AG09319 (cell line): Measurements from ENCODE around the gene IST1.
A peak's percentile ranks its signal among the peaks of the same experiment; 100 is the strongest.

ENCODE experiments used
- DNase-seq: peaks from one replicate; pipeline ENCODE4 v3.0.0-alpha.2; 2010; ENCODE audit warnings: low read depth; ENCODE audit errors: extremely low read depth
- TF ChIP-seq, protein P1 (sequence below): IDR thresholded peaks from 2 replicates; pipeline ENCODE4 v1.5.1; 2011; ENCODE audit warnings: low read depth, mild to moderate bottlenecking, inconsistent platforms, low read length, moderate library complexity

Gene IST1

DNA sequence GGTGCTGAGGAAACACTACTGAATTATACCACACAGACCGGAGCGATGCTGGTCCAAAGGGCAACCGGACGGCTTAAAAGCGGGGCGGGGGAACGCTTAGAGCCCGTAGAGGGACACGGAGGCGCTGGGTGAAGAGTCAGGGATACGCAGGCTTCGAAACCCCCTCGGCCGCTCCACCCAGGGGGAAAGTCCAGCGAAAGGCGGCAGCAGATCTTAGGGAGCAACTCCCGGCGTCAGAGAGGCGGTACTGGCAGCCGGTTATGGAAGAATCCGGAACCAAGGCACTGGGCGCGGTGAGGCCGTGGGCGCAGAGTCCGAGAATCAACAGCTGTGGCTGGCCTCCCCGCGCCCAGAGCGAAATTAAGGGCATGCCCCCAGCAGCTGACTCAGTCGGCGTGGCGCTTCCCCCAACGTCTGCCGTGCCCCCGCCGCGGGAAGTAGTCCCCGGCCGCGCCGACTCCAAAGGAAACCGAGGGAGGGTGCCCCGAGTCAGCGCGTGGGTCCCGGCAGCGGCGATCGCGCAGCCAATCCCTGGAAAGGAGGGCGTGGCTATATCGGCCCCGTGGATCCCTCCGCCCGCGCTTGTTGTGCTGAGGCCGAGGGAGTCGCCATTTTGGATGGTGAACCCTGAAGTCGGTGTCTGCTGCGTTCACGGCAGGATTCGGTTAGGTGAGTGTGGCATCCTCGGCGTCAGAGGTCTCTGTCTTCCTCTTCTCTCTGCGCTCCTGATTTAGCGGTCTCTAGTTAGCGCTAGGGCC is at the start of gene IST1:
Gene IST1 (plus strand): TSS at position 611 of the 758 bp plus-strand sequence. CDS start 20,110 bp downstream, outside the sequence.
- TF ChIP-seq, protein P1, sequence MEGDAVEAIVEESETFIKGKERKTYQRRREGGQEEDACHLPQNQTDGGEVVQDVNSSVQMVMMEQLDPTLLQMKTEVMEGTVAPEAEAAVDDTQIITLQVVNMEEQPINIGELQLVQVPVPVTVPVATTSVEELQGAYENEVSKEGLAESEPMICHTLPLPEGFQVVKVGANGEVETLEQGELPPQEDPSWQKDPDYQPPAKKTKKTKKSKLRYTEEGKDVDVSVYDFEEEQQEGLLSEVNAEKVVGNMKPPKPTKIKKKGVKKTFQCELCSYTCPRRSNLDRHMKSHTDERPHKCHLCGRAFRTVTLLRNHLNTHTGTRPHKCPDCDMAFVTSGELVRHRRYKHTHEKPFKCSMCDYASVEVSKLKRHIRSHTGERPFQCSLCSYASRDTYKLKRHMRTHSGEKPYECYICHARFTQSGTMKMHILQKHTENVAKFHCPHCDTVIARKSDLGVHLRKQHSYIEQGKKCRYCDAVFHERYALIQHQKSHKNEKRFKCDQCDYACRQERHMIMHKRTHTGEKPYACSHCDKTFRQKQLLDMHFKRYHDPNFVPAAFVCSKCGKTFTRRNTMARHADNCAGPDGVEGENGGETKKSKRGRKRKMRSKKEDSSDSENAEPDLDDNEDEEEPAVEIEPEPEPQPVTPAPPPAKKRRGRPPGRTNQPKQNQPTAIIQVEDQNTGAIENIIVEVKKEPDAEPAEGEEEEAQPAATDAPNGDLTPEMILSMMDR, result no peak
- peak; percentile 99 for DNase-seq

DNA sequence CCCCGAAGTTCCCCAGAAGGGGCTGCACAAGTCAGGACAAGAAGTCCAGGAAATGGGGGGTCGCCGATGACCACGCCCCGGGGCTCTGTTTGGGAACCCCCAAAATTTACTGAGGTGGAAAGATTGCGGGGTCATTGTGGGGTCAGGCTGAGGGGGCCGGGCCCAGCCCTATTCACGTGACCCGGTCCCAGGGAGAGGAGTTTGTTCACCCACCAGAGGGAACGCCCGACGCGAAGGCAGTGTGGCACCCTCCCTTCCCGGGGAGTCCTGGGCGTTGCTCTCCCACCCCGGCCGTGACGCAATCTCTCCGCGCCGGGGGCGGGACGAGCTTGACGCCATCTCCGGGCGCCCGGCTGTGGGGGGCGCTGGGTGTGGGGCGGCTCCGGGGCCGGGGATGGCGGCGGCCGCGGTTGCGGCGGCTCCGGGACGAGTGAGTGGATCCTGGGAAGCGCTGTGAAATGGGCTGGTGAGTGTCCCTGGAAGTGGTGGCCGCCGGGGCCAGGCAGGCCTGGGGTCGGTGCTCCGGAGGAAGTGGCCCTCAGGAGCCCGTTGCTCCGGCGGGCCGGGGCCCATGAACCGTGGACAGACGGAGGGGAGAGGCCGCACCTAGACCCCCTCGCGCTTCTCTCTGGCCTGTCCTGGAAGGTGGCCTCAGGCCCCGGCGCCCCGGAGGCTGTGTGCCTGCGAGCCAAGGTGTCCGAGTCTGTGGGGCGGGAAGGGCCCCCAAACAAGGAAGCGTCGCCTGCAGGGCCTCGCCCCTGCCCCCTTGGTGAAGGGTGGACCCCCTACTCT is 49.5 kb upstream of the IST1 start, which contains the start of gene ATXN1L:
Gene ATXN1L (plus strand): TSS at position 338 of the 792 bp plus-strand sequence. CDS start 3,765 bp downstream, outside the sequence.
- TF ChIP-seq, protein P1, result no peak
- DNase-seq, result peak; percentile 80

DNA sequence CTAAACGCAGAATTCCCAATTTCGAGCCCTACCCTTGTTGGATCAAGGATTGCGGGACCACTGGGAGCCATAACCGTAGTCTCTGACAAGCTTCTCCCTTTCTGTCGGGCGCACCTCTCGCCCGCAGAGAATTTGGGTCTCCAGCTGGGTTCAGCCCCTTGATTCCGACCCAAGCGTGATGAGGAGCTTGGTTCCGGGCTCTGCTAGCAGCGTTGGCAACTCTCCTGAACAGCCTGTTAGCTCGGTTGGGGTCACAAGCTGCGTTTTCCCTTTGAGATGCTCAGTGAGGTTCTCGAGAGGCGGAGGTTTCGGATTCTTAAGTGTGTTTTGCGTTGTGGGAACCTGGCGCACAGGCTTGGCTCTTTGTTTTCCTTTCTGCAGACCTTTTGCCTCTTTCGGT is 48.9 kb upstream of the IST1 start:
- TF ChIP-seq, protein P1, result no peak
- no peak for DNase-seq

DNA sequence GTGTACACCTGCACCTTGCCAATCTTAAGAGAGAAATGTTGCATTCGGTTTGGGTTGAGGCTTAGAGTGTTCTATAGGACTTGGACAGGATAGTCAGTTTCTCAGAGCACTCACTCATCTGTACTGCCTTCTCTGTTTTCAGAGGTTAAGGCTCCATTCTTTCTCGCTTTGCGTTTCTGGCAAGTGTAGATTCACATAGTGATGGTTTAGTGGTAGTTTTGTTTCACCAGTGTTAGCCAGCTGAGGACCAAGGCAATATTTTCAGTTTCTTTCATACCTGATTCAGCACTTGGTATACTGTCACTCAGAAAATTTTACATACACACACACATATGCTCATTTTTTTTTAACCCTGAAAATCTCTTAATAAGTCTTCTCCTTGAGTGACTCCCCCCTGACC is 48.2 kb upstream of the IST1 start:
- no peak for DNase-seq
- TF ChIP-seq, protein P1, result no peak

DNA sequence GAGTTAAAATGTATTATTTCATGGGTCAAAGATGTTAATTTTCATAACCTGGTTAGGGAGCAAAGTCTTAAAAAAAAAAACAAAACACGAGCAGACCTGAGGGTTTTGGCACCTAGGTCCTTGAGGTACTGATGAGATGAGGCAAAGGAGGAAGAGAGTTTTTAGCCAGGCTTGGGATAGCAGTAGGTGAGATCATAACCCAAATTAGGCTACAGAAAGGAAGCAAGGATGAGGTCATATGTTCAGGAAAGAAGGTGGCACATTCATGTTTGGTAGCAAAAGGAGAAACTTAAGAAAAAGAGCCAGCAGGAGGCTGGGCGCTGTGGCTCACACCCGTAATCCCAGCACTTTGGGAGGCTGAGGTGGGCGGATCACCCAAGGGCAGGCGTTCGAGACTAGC is 46.7 kb upstream of the IST1 start:
- no peak for DNase-seq
- TF ChIP-seq, protein P1, result no peak

DNA sequence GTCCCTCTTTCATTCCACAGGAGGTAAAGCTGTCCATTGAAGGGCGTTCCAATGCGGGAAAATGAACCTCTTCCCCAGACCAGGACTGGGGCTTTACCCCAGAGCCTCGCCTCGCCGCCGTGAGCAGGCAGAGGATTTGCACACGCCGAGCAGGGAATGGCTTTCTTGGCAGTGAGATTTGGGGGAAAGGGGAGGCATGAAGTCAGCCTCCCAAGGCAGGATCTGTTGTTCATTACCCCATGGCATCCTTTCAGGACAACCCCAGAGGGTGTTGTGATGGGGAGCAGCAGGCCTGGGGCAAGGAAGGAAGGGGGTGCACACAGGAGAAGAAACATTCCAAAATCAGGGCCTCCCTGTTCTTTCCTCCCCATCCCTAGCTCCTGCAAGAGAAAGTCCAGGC is 43.6 kb upstream of the IST1 start:
- TF ChIP-seq, protein P1, result no peak
- DNase-seq, result no peak

DNA sequence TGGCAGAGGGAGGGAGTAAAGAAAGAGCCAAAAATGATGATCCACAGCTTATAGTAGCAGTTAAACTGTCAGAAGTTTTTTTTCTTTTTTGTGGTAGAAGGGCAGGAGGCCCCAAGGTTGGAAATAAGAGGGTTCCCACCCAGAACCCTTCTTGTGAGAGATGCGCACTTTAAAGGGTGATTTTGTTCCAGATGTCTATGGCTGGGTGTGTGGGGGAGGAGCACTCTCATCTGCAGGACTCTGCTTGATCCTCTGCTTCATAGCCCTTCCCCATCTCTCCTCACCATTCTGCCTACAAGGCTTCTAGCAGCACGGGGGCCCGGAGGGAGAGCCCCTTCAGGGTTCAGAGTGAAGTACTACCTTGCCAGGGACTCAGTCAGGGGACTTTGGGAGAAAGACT is 43.2 kb upstream of the IST1 start:
- TF ChIP-seq, protein P1, result no peak
- no peak for DNase-seq
